PC-9 (cell line): ENCODE data around the gene GSTO2.

Source experiments
- EZH2 ChIP-seq: fragments of 200-600 bp; sonication (generic); IDR thresholded peaks from 2 replicates; pipeline ENCODE4 v1.8.0; 2017; ENCODE audit warnings: antibody characterized with exemption, low read depth
- TF ChIP-seq, protein P1 (sequence below): fragments of 200-600 bp; sonication (generic); conservative IDR thresholded peaks from 2 replicates; pipeline ENCODE4 v1.6.1; 2017; ENCODE audit warnings: mixed run types, antibody characterized with exemption, mild to moderate bottlenecking, moderate library complexity

DNA sequence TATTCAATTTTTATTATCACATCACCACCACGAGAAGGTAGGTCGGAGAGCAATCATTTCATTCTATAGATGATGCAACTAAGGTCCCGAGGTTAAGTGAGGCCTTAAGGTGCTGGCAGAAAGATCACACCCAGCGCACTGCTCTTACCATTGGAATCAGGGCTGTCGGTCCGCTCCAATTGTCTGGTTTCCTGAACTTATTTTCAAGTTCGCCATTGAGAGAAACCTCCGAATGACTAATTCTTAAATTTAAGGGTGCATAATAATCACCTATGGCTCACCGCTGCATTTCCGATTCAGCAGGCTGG, 625 bp upstream of the GSTO2 start:
- TF ChIP-seq, protein P1, sequence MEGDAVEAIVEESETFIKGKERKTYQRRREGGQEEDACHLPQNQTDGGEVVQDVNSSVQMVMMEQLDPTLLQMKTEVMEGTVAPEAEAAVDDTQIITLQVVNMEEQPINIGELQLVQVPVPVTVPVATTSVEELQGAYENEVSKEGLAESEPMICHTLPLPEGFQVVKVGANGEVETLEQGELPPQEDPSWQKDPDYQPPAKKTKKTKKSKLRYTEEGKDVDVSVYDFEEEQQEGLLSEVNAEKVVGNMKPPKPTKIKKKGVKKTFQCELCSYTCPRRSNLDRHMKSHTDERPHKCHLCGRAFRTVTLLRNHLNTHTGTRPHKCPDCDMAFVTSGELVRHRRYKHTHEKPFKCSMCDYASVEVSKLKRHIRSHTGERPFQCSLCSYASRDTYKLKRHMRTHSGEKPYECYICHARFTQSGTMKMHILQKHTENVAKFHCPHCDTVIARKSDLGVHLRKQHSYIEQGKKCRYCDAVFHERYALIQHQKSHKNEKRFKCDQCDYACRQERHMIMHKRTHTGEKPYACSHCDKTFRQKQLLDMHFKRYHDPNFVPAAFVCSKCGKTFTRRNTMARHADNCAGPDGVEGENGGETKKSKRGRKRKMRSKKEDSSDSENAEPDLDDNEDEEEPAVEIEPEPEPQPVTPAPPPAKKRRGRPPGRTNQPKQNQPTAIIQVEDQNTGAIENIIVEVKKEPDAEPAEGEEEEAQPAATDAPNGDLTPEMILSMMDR: no peak
- no peak for TF ChIP-seq EZH2
